Measurements from ENCODE around the gene DOCK2. TPM values are rescaled to one million over a fixed set of nuclear protein-coding genes. Genes with fewer than 3 reads are reported as not detected.

DOCK2 gene
- total and polyA plus RNA-seq, 7 donors, result 2.3 to 21.1 (median 12.5) TPM

DNA sequence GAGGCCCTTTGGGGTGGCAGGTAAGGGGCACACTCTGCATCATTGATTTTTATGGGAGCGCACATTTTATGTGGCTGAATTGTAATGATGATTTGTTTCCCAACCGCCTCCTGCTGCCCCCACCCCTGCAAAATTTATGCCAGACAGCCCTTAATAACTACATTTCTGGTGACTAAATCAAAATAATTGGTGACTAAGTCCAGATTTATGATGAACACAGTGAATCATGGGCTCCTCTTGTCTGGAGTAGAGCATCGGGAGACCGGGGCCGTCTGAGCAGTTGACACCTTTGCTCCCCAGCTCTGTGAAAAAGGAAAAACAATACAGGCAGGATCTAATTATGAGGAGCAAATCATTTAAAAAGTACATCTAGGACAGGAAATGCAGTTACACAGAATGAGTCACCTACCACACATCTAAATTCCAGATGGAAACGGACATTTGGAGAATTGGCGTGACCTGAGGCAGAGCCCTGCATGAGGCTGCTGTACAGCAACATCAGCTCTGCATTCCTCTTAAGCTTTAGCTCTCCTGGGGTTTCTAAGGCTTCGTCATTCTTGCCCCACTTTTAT, 58.9 kb downstream of the DOCK2 start:
- H3K27me3 ChIP-seq, result no peaks in the 10 kb centered on the region
- DNase-seq, result no peak
- no peak overlapping the region for H3K27ac ChIP-seq
- no peaks in the 10 kb centered on the region for H3K9me3 ChIP-seq
- H3K36me3 ChIP-seq, result no peaks in the 10 kb centered on the region
- 71 to 84% methylated on average over 8 of the region's 8 CpGs for WGBS, 2 donors
- intact Hi-C loops (cut with DNase I), result no loop called here
- TF ChIP-seq EP300 (IDR thresholded peaks at IDR 0.05), result no peak
- no peak for TF ChIP-seq POLR2AphosphoS5 (IDR thresholded peaks at IDR 0.05)
- TF ChIP-seq, protein P1, sequence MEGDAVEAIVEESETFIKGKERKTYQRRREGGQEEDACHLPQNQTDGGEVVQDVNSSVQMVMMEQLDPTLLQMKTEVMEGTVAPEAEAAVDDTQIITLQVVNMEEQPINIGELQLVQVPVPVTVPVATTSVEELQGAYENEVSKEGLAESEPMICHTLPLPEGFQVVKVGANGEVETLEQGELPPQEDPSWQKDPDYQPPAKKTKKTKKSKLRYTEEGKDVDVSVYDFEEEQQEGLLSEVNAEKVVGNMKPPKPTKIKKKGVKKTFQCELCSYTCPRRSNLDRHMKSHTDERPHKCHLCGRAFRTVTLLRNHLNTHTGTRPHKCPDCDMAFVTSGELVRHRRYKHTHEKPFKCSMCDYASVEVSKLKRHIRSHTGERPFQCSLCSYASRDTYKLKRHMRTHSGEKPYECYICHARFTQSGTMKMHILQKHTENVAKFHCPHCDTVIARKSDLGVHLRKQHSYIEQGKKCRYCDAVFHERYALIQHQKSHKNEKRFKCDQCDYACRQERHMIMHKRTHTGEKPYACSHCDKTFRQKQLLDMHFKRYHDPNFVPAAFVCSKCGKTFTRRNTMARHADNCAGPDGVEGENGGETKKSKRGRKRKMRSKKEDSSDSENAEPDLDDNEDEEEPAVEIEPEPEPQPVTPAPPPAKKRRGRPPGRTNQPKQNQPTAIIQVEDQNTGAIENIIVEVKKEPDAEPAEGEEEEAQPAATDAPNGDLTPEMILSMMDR (IDR thresholded peaks at IDR 0.05), result no peak
- TF ChIP-seq POLR2A (IDR thresholded peaks at IDR 0.05), result no peak
- no peaks in the 10 kb centered on the region for H3K4me1 ChIP-seq
- H3K4me3 ChIP-seq, result no peak overlapping the region

DNA sequence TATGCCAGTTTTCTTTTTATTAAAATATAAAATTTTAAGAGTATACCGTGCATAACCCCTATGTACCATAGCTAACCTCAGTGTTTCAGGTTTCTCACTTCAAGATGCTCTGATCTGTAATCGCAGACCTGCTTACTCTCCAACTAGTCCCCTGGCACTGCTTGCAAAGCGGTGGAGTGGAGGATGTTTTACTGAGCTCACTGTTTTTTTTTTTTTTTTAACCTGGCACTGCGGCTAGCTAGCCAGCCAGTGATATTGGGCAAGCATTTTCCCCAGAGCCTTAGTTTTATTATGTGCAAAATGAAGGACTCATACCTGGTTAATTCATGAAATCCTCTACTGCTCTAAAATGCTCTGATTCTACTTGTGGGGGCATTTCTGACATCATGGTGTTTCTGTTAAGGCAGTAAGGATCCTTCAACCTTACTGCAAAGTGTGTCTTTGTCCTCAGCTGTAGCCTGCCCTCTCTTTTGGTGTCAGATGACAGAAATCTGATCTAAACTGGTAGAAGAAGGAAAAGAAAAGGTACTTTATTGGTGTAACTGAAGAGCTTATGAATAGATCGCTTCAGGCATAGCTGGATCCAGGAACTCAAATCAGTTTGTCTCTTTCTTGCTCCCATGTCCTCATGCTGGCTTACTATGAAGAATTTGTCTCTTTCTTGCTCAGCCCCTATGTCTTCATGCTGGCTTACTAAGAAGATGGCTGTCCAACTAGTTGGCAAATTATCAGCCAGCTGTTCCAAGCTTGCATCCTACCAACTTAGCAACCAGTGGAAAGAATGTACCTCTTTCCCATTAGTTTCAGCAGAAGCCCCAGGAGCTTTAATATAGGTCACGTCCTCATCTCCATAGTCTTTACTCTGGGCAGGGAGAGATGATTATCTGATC, 59.8 kb downstream of the DOCK2 start:
- Histone ChIP-seq H3K4me3 (no peak overlapping the region), H3K9me3 (no peaks in the 10 kb centered on the region), H3K27ac (no peak overlapping the region), H3K36me3 (no peaks in the 10 kb centered on the region), H3K27me3 (no peaks in the 10 kb centered on the region), H3K4me1 (no peaks in the 10 kb centered on the region)
- 80 to 91% methylated on average over 6 of the region's 6 CpGs for WGBS, 2 donors
- intact Hi-C loops (cut with DNase I), result no loop called here
- TF ChIP-seq POLR2A (IDR thresholded peaks at IDR 0.05), result no peak
- no peak for DNase-seq

DNA sequence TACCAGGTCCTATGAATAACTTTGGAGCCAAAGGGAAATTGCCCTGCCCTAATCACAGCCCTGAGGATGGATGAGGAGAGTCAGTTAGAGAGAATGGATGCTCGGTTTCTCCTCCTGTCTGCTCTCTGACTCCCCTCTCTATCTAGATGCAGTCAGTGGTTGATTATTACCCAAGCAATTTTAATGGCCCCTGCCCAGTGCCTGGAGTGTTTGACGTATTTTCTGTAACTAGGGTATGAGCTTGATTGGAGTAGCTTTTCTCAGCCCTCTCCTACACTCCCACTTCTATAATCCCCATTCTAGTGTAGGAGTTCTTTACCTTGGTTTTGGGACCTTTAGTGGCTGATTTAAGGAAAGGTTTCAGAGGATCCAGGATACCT, 60.4 kb downstream of the DOCK2 start:
- Histone ChIP-seq H3K27me3 (no peaks in the 10 kb centered on the region), H3K4me1 (no peaks in the 10 kb centered on the region), H3K9me3 (no peaks in the 10 kb centered on the region), H3K36me3 (no peaks in the 10 kb centered on the region), H3K27ac (no peak overlapping the region), H3K4me3 (no peak overlapping the region)
- no peak for DNase-seq
- TF ChIP-seq EP300 (IDR thresholded peaks at IDR 0.05) (no peak), POLR2AphosphoS5 (IDR thresholded peaks at IDR 0.05) (no peak), POLR2A (IDR thresholded peaks at IDR 0.05) (no peak)
- TF ChIP-seq, protein P1 (IDR thresholded peaks at IDR 0.05), result no peak
- intact Hi-C loops (cut with DNase I), result no loop called here
- 25 to 73% methylated on average over 2 of the region's 2 CpGs for WGBS, 2 donors

DNA sequence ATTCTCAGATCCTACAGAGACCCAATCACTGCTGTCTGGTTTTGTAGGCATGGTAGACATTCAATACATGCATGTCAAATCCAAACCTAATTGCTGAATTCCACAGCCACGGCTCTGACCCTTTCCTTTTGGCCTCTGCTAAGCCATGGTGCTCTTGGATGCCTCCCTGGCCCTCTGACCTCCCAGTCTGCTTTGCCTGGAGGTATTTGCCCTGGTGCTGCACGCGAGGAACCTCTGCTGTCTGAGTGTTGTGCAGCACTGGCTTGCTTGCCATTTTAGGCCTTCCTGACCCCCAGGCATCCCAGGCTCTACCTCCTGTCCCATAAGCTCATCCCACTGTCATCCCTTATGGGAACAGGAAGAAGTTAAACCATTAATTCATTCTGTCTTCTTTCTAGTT, 60.9 kb downstream of the DOCK2 start:
- no peaks in the 10 kb centered on the region for H3K9me3 ChIP-seq
- H3K4me1 ChIP-seq, result no peaks in the 10 kb centered on the region
- H3K27me3 ChIP-seq, result no peaks in the 10 kb centered on the region
- no peak overlapping the region for H3K4me3 ChIP-seq
- TF ChIP-seq, protein P1 (IDR thresholded peaks at IDR 0.05), result no peak
- no peak for TF ChIP-seq EP300 (IDR thresholded peaks at IDR 0.05)
- TF ChIP-seq POLR2AphosphoS5 (IDR thresholded peaks at IDR 0.05), result no peak
- no peak for TF ChIP-seq POLR2A (IDR thresholded peaks at IDR 0.05)
- WGBS, 2 donors, result 41 to 73% methylated on average over 3 of the region's 3 CpGs
- intact Hi-C loops (cut with DNase I), result no loop called here
- H3K27ac ChIP-seq, result no peak overlapping the region
- no peak for DNase-seq
- H3K36me3 ChIP-seq, result no peaks in the 10 kb centered on the region

DNA sequence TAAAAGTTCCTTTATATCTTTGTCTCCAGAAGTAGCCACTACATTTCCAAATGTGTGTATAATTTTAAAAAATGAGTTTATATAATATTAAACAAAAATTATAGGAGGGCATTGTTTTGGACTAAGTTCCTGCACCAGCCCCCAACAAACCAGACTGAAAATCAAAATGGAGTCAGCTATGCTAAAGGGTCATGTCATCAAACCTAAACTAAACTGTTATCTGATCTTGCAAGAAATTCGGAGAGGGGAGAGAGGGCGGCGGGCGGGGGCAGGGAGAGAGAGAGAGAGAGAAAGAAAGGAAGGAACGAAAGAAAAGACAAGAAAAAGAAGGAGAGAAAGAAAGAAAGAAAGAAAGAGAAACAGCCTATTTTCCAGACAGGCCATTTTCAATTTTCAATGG, 63.5 kb downstream of the DOCK2 start:
- intact Hi-C loops (cut with DNase I), result no loop called here
- Histone ChIP-seq H3K27ac (no peak overlapping the region), H3K9me3 (no peaks in the 10 kb centered on the region), H3K4me1 (no peaks in the 10 kb centered on the region), H3K36me3 (no peaks in the 10 kb centered on the region), H3K27me3 (no peaks in the 10 kb centered on the region), H3K4me3 (no peak overlapping the region)
- 88 to 90% methylated on average over 5 of the region's 5 CpGs for WGBS, 2 donors
- TF ChIP-seq, protein P1 (IDR thresholded peaks at IDR 0.05), result no peak
- TF ChIP-seq POLR2AphosphoS5 (IDR thresholded peaks at IDR 0.05), result no peak
- TF ChIP-seq EP300 (IDR thresholded peaks at IDR 0.05), result no peak
- TF ChIP-seq POLR2A (IDR thresholded peaks at IDR 0.05), result no peak
- no peak for DNase-seq
